ENCODE data around the gene SLC43A1.

Gene SLC43A1

DNA sequence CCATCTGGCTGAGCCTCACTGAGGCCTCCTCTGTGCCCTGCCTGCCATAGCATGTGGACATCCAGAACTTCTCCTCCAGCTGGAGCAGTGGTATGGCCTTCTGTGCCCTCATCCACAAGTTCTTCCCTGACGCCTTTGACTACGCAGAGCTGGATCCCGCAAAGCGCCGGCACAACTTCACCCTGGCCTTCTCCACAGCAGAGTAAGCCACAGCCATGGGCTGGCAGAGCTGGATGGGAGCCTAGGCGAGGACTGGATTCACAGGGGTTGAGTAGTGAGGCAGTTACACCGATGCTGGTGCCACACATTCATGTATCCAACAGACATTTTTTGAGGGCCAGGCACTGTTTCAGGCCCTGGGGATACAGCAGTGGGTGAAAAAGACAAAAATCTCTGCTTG lies 30.9 kb upstream of the SLC43A1 start:
- Histone ChIP-seq H3K27ac (no peak overlapping the region), H3K36me3 (peaks cover 54% of the 10 kb centered on the region), H3K4me1 (ENCODE audit: control insufficient read depth in 1 of 2, insufficient read depth in 1 of 2, low read depth in 1 of 2, low read length in 1 of 2) (no peaks in the 10 kb centered on the region), H3K4me3 (ENCODE audit: low read depth in 1 of 2, low read length in 1 of 2) (no peak overlapping the region), H3K27me3 (no peaks in the 10 kb centered on the region), H3K9me3 (no peaks in the 10 kb centered on the region)
- no peak for TF ChIP-seq CTCF (IDR thresholded peaks at IDR 0.05)

DNA sequence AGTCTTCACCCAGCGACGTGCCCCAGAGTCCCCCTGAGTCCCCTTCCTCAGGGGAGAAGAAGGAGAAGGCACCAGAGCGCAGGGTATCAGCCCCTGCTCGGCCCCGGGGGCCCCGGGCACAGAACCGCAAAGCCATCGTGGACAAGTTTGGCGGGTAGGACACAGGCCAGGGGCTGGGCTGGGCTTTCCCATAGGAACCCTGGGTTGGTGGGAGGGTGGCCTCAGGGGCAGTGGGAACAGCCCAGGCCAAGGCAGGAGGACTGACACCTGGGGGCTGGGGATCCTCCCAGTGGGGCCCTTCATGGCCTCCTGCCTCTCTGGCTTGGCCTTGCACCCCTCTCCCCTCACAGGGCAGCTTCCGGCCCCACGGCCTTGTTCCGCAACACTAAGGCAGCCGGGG lies 30.4 kb upstream of the SLC43A1 start:
- Histone ChIP-seq H3K4me1 (ENCODE audit: control insufficient read depth in 1 of 2, insufficient read depth in 1 of 2, low read depth in 1 of 2, low read length in 1 of 2) (no peaks in the 10 kb centered on the region), H3K9me3 (no peaks in the 10 kb centered on the region), H3K4me3 (ENCODE audit: low read depth in 1 of 2, low read length in 1 of 2) (no peak overlapping the region), H3K36me3 (peaks cover 48% of the 10 kb centered on the region), H3K27ac (no peak overlapping the region), H3K27me3 (no peaks in the 10 kb centered on the region)
- TF ChIP-seq CTCF (IDR thresholded peaks at IDR 0.05): no peak

- Histone ChIP-seq H3K27me3 (no peaks in the 10 kb centered on the region), H3K9me3 (no peaks in the 10 kb centered on the region), H3K36me3 (peaks cover 35% of the 10 kb centered on the region), H3K27ac (no peak overlapping the region), H3K4me3 (ENCODE audit: low read depth in 1 of 2, low read length in 1 of 2) (no peak overlapping the region), H3K4me1 (ENCODE audit: control insufficient read depth in 1 of 2, insufficient read depth in 1 of 2, low read depth in 1 of 2, low read length in 1 of 2) (no peaks in the 10 kb centered on the region)
- TF ChIP-seq CTCF (IDR thresholded peaks at IDR 0.05): no peak
These were observed 29.1 kb upstream of the SLC43A1 start for GRCh38 chr11:57544566-57544965.

DNA sequence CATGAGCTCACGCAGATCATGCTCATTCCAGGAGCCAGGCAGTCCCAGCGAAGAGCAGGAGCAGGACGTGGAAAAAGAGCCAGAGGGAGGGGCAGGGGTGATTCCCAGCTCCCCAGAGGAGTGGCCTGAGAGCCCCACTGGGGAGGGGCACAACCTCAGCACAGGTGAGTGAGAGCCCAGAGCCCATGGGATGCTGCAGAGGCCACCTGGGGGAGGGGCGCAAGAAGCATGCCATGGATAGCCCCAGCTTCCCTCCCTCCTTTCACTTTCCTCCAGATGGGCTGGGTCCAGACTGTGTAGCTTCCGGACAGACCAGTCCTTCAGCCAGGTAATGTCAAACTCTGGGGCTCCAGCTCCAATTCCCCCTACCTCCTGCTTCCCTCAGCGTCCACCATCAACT lies 28.1 kb upstream of the SLC43A1 start:
- Histone ChIP-seq H3K27ac (no peak overlapping the region), H3K9me3 (no peaks in the 10 kb centered on the region), H3K4me3 (ENCODE audit: low read depth in 1 of 2, low read length in 1 of 2) (no peak overlapping the region), H3K36me3 (peaks cover 27% of the 10 kb centered on the region), H3K4me1 (ENCODE audit: control insufficient read depth in 1 of 2, insufficient read depth in 1 of 2, low read depth in 1 of 2, low read length in 1 of 2) (no peaks in the 10 kb centered on the region), H3K27me3 (no peaks in the 10 kb centered on the region)
- TF ChIP-seq CTCF (IDR thresholded peaks at IDR 0.05): no peak

DNA sequence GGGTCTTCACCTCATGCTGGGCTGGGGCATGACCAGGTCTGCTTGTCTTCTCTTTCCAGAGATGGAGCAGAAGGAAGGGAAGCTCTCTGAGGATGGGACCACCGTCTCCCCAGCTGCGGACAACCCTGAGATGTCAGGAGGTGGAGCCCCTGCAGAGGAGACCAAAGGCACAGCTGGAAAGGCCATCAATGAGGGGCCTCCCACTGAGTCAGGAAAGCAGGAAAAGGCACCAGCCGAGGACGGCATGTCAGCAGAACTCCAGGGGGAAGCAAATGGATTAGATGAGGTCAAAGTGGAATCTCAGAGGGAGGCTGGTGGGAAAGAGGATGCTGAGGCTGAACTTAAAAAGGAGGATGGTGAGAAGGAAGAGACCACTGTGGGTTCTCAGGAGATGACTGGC lies 27.1 kb upstream of the SLC43A1 start:
- H3K9me3 ChIP-seq: no peaks in the 10 kb centered on the region
- peaks cover 17% of the 10 kb centered on the region for H3K36me3 ChIP-seq
- no peaks in the 10 kb centered on the region for H3K4me1 ChIP-seq (ENCODE audit: control insufficient read depth in 1 of 2, insufficient read depth in 1 of 2, low read depth in 1 of 2, low read length in 1 of 2)
- TF ChIP-seq CTCF (IDR thresholded peaks at IDR 0.05): no peak
- no peak overlapping the region for H3K27ac ChIP-seq
- H3K4me3 ChIP-seq (ENCODE audit: low read depth in 1 of 2, low read length in 1 of 2): no peak overlapping the region
- H3K27me3 ChIP-seq: no peaks in the 10 kb centered on the region

DNA sequence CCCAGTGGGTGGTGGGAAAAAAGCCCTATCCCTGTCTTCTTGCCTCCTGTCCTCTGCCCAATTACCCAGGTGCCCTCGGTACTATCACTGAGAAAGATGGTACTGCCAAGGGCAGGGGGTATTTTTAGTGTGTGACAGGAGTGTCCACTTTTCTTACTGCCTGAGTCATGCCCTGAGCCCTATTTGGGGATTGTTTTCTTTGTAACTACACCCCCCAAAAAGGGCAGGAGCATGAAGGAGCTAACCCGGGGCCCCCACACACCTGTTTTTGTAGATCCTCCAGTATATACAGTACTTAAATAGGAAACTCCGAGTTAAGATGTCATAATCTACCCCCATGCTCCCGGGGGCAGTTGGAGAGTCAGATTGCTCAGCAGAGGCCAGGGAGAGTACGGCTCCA lies 25.7 kb upstream of the SLC43A1 start:
- Histone ChIP-seq H3K36me3 (peaks cover 2% of the 10 kb centered on the region), H3K4me1 (ENCODE audit: control insufficient read depth in 1 of 2, insufficient read depth in 1 of 2, low read depth in 1 of 2, low read length in 1 of 2) (no peaks in the 10 kb centered on the region), H3K27ac (no peak overlapping the region), H3K9me3 (no peaks in the 10 kb centered on the region), H3K27me3 (no peaks in the 10 kb centered on the region), H3K4me3 (ENCODE audit: low read depth in 1 of 2, low read length in 1 of 2) (no peak overlapping the region)
- no peak for TF ChIP-seq CTCF (IDR thresholded peaks at IDR 0.05)
